Activated T-helper 2 cell treated with anti-CD3 and anti-CD28 coated beads, Interferon-gamma antibody, Interleukin-2, Interleukin-4, amounts not matched to agents 10 μg/mL and 5 μg/mL and 100 μg/mL, durations not matched to agents 14 hours and 24 hours and 36 hours (primary cell): ENCODE data around the gene TMEM18. TPM values are rescaled to one million over a fixed set of nuclear protein-coding genes. Genes with fewer than 3 reads are reported as not detected.
A peak's percentile ranks its signal among the peaks of the same experiment; 100 is the strongest.

ENCODE experiments used
- DNase-seq: peaks from one replicate; pipeline ENCODE4 v3.0.0; 2021; ENCODE audit warnings: low spot score
- H3K27ac Mint-ChIP-seq: one replicate; pipeline ENCODE4 v1.8.0; 2021; ENCODE audit warnings: mixed read lengths
- H3K27me3 Mint-ChIP-seq: one replicate; pipeline ENCODE4 v1.8.0; 2021; ENCODE audit warnings: low read depth, mixed read lengths
- H3K36me3 Mint-ChIP-seq: one replicate; pipeline ENCODE4 v1.8.0; 2021; ENCODE audit warnings: low read depth, mixed read lengths
- H3K4me1 Mint-ChIP-seq: one replicate; pipeline ENCODE4 v1.8.0; 2021; ENCODE audit warnings: low read depth, mixed read lengths
- H3K4me3 Mint-ChIP-seq: one replicate; pipeline ENCODE4 v1.8.0; 2021; ENCODE audit warnings: low read depth, mild to moderate bottlenecking, moderate library complexity, mixed read lengths
- H3K9me3 Mint-ChIP-seq: one replicate; pipeline ENCODE4 v1.8.0; 2021; ENCODE audit warnings: mixed read lengths
- intact Hi-C: fragments of 100-400 bp; cut with micrococcal nuclease; formaldehyde crosslinking; loops from one replicate; pipeline ENCODE4 v1.15.1; 2023
- total RNA-seq: library from RNA; stranded (reverse); gene quantifications from 2 replicates; pipeline ENCODE4 v1.2.3, GENCODE V29; 2022

Gene TMEM18
- 24.1 and 26.3 TPM in 2 replicates for total RNA-seq

DNA sequence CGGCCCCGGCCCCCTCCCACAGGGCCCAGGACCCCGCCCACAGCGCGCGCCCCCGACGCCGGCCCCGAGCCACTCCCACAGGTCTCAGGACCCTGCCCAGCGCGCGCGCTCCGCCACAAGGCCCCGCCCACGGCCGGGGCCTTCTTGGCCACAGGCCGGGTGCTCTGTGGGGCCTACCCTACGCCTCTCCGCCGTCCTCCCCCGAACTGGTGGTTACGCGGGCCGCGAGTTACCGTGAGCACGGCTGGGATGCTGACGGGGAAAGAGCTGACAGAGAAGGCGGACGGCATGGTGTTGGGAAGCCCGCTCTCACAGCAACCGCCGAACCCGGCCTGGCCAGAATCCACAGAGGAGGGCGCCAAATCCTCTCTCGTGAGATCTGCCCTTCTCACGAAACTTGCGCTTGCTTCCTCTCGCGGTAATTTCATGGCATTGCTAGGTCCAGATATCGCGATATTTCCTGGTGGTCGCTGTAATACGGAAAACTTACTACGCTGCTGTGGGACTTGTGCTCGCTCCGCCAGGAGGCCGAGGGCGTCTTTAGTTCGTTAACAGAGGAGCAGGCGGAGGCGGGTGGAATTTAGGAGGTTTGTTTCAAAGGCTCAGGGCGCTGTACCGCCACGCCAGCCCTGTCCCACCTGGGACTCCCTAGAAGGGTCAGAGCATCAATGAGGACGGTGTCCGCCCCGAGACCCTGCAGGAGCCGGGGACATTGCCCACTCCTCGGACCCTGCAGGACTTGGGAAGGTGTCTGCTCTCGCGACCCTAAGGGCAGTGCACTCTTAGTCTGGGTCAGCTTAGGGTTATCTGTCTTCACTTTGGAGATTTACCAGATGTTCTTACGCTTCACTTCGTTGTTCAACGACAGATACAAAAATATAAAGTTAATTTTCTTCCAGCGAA lies at the start of gene TMEM18:
Gene TMEM18 (minus strand): TSS at position 351 of the 903 bp plus-strand sequence. CDS start 61 bp downstream, at position 290.
- intact Hi-C loops, result loop anchor here (2.0 kb wide), 1 partner anchor 413 kb away; the partner anchor contains the start of genes ACP1 and SH3YL1

DNA sequence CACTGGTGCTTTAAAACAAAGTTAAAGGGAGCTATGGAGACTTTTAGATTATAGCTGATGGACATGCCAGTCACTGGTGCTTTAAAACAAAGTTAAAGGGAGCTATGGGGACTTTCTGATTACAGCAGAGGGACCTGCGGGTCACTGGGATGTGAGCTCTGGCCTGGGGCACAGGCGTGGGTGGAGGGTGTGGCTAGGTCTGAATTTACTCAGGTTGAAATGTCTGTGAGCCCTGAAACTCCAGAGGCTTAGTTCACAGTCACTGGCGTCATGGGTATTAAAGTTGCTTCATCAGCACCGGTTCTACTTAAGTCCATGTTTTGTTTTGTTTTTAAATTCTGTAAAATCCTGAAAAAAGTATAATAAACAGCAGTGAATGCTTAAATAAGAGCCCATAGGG lies 49.0 kb upstream of the TMEM18 start:
- H3K4me1 Mint-ChIP-seq, result peaks cover 3% of the 10 kb centered on the region
- no peaks in the 10 kb centered on the region for H3K9me3 Mint-ChIP-seq
- peaks cover 7% of the 10 kb centered on the region for H3K27me3 Mint-ChIP-seq
- intact Hi-C loops, result no loop called here
- H3K36me3 Mint-ChIP-seq, result no peaks in the 10 kb centered on the region
- no peak overlapping the region for H3K27ac Mint-ChIP-seq
- no peak for DNase-seq
- H3K4me3 Mint-ChIP-seq, result no peak overlapping the region

More for the DNA sequence above, at the start of gene TMEM18:
- no peaks in the 10 kb centered on the region for H3K9me3 Mint-ChIP-seq
- H3K36me3 Mint-ChIP-seq, result peaks cover 29% of the 10 kb centered on the region
- peaks cover 34% of the 10 kb centered on the region for H3K4me1 Mint-ChIP-seq
- H3K27ac Mint-ChIP-seq, result peak within 1 kb of the TSS; percentile 99
- peak; percentile 94 for DNase-seq
- no peaks in the 10 kb centered on the region for H3K27me3 Mint-ChIP-seq
- peak within 1 kb of the TSS; percentile 96 for H3K4me3 Mint-ChIP-seq

DNA sequence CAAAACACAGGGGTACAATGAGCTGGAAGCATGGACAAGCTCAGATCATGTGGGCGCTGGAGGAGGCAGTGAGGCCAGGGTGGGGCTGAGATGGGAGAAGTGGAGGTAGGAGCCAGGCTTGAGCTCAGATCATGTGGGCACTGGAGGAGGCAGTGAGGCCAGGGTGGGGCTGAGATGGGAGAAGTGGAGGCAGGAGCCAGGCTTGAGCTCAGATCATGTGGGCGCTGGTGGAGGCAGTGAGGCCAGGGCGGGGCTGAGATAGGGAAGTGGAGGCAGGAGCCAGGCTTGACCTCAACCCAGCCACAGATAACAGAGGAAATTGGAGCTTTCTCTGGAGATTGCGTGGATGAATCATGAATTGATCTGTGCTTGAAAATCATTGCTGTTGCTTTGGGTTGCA lies 48.3 kb upstream of the TMEM18 start:
- H3K27ac Mint-ChIP-seq, result no peak overlapping the region
- H3K4me3 Mint-ChIP-seq, result no peak overlapping the region
- intact Hi-C loops, result no loop called here
- no peaks in the 10 kb centered on the region for H3K9me3 Mint-ChIP-seq
- DNase-seq, result no peak
- peaks cover 9% of the 10 kb centered on the region for H3K27me3 Mint-ChIP-seq
- H3K4me1 Mint-ChIP-seq, result peaks cover 3% of the 10 kb centered on the region
- no peaks in the 10 kb centered on the region for H3K36me3 Mint-ChIP-seq

DNA sequence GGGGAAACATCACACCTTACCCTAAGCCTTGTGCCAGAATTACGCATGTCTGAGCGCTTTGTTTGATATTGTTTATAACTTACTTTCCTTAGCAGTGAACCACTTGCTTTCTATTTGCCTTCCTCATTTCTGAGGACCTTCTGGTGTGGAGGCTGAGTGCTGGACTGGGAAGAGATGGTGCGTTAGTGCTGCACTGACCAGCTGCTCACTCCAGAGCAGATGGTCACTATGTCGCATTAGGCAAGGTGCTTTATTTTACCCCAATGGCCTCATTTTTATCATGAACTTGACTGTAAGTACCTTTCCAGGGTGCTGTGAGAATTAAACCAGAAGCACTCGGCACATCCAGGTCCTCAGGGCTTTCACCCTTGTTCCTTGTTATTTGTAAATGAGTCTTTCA lies 46.6 kb upstream of the TMEM18 start:
- no peak overlapping the region for H3K4me3 Mint-ChIP-seq
- no peak for DNase-seq
- H3K36me3 Mint-ChIP-seq, result no peaks in the 10 kb centered on the region
- H3K27me3 Mint-ChIP-seq, result peaks cover 6% of the 10 kb centered on the region
- H3K27ac Mint-ChIP-seq, result no peak overlapping the region
- H3K9me3 Mint-ChIP-seq, result no peaks in the 10 kb centered on the region
- intact Hi-C loops, result no loop called here
- peaks cover 3% of the 10 kb centered on the region for H3K4me1 Mint-ChIP-seq

DNA sequence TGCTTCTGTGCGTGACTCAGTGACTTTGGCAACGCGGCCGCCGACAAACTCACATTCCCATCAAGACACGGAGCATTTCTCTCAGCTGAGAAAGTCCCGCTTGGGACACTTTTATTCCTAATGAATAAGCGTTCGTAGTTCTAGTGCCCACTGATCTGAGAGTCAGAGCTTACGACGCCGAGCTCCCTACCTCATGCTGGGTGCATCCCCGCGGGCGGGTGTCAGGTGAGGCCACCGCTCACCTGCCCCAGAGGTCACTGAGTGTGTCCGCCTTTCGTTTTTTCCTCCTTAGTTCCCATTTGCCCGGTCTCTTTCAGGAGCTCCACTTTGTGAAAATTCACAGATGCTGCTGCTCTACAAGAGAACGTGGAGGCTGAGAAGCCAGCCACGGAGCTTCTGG lies 43.6 kb upstream of the TMEM18 start:
- Mint-ChIP-seq H3K27ac (no peak overlapping the region), H3K4me3 (no peak overlapping the region), H3K36me3 (no peaks in the 10 kb centered on the region), H3K27me3 (peaks cover 8% of the 10 kb centered on the region), H3K9me3 (no peaks in the 10 kb centered on the region), H3K4me1 (no peaks in the 10 kb centered on the region)
- intact Hi-C loops, result no loop called here
- no peak for DNase-seq

DNA sequence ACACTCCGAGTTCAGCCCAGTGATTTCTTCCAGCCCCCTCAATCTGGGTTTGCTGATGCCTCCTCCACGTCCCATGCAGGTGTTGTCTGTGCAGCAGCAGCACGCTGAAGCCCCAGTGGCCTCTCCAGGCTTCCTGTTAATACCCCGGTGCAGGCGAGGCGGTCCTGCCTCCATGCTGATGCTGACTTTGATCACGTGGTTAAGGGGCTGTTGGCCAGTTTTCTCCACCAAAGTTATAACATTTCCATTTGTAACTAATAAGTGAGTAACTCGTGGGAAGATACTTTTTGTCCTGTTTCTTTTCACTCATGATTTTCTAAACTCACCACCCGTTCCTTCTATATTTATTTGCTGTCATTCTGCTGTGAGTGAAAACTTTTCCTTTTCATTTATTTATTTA lies 42.5 kb upstream of the TMEM18 start:
- H3K4me1 Mint-ChIP-seq, result peaks cover 3% of the 10 kb centered on the region
- DNase-seq, result no peak
- H3K27ac Mint-ChIP-seq, result no peak overlapping the region
- no peaks in the 10 kb centered on the region for H3K36me3 Mint-ChIP-seq
- intact Hi-C loops, result no loop called here
- peaks cover 12% of the 10 kb centered on the region for H3K27me3 Mint-ChIP-seq
- H3K4me3 Mint-ChIP-seq, result no peak overlapping the region
- H3K9me3 Mint-ChIP-seq, result no peaks in the 10 kb centered on the region

DNA sequence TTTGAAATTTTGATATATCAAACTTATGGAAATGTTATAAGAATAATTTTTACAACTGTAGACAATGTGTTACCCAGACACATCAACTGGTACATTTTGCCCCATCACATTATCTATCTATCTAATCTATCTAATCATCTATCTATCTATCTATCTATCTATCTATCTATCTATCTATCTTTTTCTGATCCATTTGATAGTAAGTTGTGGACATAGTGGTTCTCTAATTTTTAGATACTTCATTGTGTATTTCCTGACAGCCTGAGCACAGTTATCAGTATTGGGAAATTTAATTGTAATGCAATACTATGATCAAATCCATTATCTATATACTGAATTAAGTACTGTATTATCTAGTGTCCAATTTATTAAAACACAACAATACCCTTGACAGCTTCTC lies 42.0 kb upstream of the TMEM18 start:
- Mint-ChIP-seq H3K27ac (no peak overlapping the region), H3K4me3 (no peak overlapping the region), H3K9me3 (no peaks in the 10 kb centered on the region), H3K36me3 (no peaks in the 10 kb centered on the region), H3K27me3 (peaks cover 8% of the 10 kb centered on the region), H3K4me1 (peaks cover 3% of the 10 kb centered on the region)
- no peak for DNase-seq
- intact Hi-C loops, result no loop called here

DNA sequence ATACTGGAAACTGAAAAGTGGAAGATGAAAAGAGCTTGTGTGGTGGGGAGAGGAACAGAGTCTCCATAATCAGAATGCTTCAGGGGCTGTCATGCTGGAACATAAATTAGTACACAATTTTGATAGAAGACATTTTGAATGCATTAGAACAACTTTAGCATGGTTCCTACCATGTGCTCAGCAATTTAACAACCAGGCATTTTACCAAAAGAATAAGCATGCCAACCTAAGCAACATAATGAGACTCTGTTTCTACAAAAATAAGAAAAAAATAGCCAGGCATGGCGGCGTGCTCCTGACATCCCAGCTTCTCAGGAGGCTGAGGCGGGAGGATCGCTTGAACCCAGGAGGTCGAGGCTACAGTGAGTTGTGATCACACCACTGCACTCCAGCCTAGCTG lies 40.5 kb upstream of the TMEM18 start:
- H3K27me3 Mint-ChIP-seq, result peaks cover 13% of the 10 kb centered on the region
- H3K4me1 Mint-ChIP-seq, result peaks cover 3% of the 10 kb centered on the region
- H3K9me3 Mint-ChIP-seq, result no peaks in the 10 kb centered on the region
- DNase-seq, result no peak
- no peak overlapping the region for H3K27ac Mint-ChIP-seq
- H3K4me3 Mint-ChIP-seq, result no peak overlapping the region
- intact Hi-C loops, result no loop called here
- no peaks in the 10 kb centered on the region for H3K36me3 Mint-ChIP-seq

DNA sequence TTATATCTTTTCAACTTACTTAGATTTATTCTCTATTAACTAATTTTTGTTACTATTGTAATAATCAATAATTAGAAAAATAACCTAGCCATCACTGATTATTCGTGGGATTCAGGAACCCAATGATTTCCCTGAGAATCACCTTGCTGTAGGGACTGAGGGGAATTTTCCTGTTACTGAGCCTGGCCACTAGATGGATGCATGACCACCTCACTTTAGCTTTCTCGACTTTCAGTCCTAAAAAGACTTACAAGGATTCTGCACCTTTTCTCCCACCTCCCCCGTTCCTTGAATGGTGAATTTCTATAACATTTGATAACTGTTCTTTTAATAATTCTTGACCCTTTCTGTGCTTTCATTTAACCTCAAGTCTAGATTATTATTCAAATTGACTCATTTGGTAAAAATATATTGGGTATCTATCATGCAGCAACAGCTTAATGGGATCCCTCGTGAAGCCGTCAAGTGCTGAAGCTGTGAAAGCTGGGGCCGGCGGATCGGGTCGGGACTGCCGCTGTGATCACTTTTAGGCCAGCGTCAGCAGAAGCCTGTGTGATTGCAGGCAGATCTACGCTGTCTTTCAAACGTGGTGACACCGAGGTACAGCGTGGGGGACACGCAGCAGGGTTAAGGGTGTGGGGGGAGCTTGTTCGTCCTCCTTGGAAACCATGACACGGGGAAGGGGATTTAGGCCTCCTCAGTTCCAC lies 38.8 kb upstream of the TMEM18 start:
- DNase-seq, result no peak
- H3K36me3 Mint-ChIP-seq, result no peaks in the 10 kb centered on the region
- H3K27ac Mint-ChIP-seq, result no peak overlapping the region
- H3K4me1 Mint-ChIP-seq, result peaks cover 3% of the 10 kb centered on the region
- intact Hi-C loops, result no loop called here
- no peak overlapping the region for H3K4me3 Mint-ChIP-seq
- H3K27me3 Mint-ChIP-seq, result peaks cover 27% of the 10 kb centered on the region
- H3K9me3 Mint-ChIP-seq, result no peaks in the 10 kb centered on the region

DNA sequence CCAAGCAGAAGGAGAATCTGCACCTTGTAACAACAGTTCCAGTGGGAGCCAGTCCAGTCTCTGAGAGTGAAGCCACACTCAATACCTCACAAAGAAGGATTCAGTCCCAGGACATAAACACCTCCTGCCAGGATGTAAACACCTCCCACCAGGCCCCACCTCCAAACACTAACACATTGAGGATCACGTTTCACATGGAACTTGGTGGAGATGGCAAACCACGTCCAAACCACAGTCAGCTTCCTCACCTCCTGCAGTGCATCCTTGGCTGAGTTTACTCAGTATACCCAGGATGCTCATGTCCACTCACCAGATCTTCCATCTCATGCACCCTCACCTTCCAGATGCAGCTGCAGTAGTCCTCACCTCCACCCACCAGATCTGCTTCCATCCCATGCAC lies 37.8 kb upstream of the TMEM18 start:
- DNase-seq, result no peak
- H3K4me1 Mint-ChIP-seq, result peaks cover 3% of the 10 kb centered on the region
- H3K27me3 Mint-ChIP-seq, result peaks cover 31% of the 10 kb centered on the region
- no peak overlapping the region for H3K27ac Mint-ChIP-seq
- H3K9me3 Mint-ChIP-seq, result no peaks in the 10 kb centered on the region
- no peak overlapping the region for H3K4me3 Mint-ChIP-seq
- intact Hi-C loops, result no loop called here
- H3K36me3 Mint-ChIP-seq, result no peaks in the 10 kb centered on the region

DNA sequence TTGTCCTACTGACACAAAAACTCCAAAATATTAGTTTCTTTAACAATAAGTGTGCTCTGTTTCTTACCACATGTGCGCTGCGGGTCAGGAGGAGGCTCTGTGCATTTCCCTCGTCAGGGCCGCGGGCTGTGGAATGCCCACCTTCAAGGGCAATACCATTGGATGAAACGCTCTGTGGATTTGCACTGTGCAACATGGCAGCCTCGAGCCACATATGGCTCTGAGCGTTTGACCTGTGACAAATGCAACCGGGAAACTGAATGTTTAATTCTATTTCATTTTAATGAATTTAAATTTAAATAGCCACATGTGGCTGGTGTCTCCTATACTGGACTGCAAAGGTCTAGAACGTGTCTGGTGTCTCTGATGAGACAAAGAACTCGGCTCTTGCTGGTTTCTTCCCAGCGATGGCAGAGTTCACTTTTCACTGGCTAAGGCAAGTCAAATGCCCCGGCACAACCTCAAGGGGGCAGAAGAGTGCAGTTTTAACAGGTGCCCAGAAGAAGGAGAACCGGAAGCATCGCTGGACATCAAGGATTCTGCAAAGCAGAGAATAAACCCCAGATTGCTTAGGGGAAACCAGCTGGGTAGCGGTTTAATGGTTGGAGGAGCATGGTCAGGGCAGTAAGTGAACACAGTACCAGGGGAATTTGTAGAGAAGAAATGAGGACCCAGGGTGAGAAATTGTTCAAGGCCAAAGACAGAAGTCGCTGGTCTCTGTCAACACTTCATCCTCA lies 37.0 kb upstream of the TMEM18 start:
- Mint-ChIP-seq H3K9me3 (no peaks in the 10 kb centered on the region), H3K27me3 (peaks cover 37% of the 10 kb centered on the region), H3K36me3 (no peaks in the 10 kb centered on the region), H3K4me1 (peaks cover 3% of the 10 kb centered on the region), H3K4me3 (no peak overlapping the region), H3K27ac (no peak overlapping the region)
- DNase-seq, result no peak
- intact Hi-C loops, result no loop called here

DNA sequence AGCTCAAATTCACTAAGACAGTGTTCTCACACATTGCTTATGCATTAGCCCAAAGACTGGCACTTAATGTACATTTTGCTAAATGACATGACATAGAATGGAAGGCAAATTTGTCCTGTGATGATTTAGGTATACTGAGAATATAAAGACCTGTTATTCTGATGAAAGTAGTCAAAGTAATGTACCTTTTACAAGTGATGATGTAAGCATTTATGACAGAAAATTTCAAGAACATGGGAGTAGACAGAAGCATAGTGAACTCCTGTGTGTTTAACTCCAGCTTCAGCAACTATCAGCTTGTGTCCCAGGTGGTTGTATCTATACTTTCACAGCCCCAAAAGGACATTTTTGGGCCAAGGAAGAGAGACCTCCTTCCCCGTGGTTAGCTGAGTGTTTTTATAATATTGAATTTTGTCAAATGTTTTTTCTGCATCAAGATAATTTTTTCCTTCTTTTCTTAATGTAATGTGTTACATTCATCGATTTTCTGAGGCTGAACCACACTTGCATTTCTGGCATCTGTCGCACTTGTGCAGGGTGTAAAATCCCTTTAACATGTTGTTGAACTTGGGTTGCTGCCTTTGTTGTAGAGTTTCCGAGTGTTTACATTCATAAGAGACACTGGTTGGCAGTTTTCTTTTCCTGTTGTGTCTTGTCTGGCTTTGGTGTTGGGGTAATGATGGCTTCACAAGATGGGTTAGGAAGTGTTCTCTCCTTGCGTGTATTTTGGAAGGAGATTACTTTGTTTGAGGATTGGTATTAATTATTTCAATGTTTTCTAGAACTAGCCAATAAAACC lies 33.9 kb upstream of the TMEM18 start:
- no peak for DNase-seq
- H3K9me3 Mint-ChIP-seq, result no peaks in the 10 kb centered on the region
- no peaks in the 10 kb centered on the region for H3K36me3 Mint-ChIP-seq
- intact Hi-C loops, result no loop called here
- no peak overlapping the region for H3K4me3 Mint-ChIP-seq
- peaks cover 37% of the 10 kb centered on the region for H3K27me3 Mint-ChIP-seq
- peaks cover 3% of the 10 kb centered on the region for H3K4me1 Mint-ChIP-seq
- H3K27ac Mint-ChIP-seq, result no peak overlapping the region
